Inferior parietal cortex (tissue), 1 donor: ENCODE data around the gene DNMBP.
"Not testable (repeated sequence)": the region's sequence is repeated elsewhere in the genome, so short reads cannot be mapped to it uniquely, and the experiment has no call there.

ENCODE experiments used
- DNase-seq: peaks from one replicate; pipeline ENCODE4 v3.0.0-alpha.2; 2016; ENCODE audit errors: extremely low spot score

Gene DNMBP

DNA sequence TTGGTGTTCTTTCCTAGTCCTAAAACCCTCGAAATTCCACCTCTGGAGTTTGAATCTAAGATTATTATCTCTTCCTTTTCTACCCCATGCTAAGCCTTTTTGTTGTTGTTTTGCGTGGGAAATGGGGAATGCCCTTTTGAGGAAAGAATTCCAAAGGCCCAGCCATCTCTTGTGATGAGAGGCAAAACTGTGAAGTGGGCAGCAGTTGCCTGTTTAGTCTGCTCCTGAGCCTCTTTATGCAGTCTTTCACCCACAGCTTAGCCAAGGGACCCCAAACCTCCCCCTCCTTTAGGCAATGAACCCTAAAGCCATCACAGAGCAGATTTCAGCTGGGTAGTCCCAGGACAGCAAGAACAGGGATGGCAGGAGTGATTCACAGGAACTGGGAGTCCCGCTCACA lies 95.5 kb downstream of the DNMBP start:
- no peak for DNase-seq

- no peak for DNase-seq
Observed at GRCh38 chr10:99913831-99914235, 95.9 kb downstream of the DNMBP start.

- no peak for DNase-seq
Observed at GRCh38 chr10:99912041-99912440, 97.7 kb downstream of the DNMBP start.

GRCh38 chr10:99908512-99908911 lies 101.2 kb downstream of the DNMBP start:
- no peak for DNase-seq

DNA sequence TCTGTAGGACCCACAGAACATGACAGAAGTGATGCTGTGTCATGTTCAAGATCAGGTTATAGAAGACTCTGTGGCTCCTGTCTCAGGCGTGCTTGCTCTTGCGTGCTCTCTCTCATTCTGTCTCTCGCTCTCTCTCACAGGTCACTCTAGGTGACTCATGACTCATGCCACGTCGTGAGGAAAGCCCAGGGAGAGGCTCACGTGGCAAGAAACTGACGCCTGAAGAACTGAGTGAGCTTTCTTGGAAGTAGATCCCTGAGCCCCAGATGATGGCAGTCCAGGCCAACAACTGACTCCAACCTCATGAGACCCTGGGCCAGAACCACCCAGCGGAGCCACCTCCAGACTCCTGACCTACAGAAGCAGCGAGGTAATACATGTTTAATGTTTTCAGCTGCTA lies 103.3 kb downstream of the DNMBP start:
- peak; percentile 21 for DNase-seq

GRCh38 chr10:99905971-99906370 lies 103.8 kb downstream of the DNMBP start:
- no peak for DNase-seq

GRCh38 chr10:99895867-99896266 lies 113.9 kb downstream of the DNMBP start:
- no peak for DNase-seq

DNA sequence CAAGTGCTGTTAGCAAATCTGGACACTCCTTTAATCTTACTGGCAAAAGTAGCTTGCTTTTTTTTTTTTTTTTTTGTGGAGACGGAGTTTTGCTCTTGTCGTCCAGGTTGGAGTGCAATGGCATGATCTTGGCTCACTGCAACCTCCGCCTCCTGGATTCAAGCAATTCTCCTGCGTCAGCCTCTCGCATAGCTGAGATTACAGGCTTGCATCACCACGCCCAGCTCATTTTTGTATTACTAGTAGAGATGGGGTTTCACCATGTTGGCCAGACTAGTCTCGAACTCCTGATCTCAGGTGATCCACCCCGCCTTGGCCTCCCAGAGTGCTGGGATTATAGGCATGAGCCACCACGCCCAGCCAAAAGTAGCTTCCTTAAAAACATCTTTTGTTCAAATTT lies 114.7 kb downstream of the DNMBP start:
- not testable (repeated sequence) for DNase-seq

DNA sequence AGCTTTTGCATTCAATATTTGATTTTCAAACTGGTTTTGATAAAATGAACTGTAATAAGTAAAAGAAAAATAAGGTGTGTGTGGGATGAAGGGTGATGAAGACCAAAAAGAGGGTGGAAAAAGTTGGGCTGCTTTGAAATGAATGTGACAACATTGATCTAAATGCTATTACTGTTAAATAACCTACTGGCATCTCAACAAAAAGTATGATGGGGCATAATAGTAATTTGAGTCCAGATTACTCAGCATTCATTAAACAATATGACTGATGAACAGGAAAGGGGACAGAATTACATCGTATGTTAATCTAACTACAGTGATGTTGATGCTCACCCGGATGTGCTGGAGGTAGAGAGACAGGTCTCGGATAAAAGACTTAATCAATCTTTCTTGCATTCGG lies 115.1 kb downstream of the DNMBP start:
- DNase-seq = no peak

DNA sequence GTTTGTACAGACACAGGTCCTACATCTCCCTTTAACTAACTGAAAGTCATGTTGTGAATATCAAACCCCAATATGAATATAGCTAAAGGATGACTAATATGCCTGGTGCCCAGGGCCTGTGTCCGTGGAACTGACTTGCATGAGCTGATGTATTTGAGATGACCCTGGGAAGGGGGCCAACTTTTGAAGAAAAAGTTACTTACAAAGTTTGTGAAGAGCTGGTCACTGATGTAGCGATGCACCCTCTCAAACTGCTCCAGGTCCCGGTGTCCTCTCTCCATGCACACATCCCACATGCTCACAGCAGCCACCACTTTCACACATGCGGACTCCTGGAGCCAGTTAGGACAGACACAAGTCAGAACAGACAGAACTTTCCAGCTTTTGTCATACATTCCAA lies 121.1 kb downstream of the DNMBP start:
- no peak for DNase-seq

- no peak for DNase-seq
Observed at GRCh38 chr10:99883523-99883922, 126.2 kb downstream of the DNMBP start.

DNA sequence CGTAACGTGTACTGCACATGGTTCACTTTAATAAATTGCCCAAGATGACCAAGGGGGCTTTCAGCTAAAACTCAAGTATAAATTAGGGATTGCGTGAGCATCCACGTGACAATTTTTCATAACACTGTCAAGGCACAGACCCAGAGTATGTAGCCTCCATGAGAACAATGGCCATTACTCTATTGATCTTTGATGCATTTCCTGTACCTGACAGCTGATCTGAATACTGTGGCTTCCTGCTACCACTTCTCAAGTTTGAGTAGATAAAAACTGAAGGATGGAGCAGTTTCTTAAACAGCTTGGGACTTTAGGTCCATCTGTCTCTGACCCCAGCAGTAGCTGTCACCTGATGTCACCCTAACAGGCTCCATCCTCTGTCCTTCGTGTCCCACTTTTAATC lies 128.4 kb downstream of the DNMBP start:
- DNase-seq = no peak

- DNase-seq = peak; percentile 2
Observed at GRCh38 chr10:99880080-99880835, 129.5 kb downstream of the DNMBP start.

GRCh38 chr10:99875473-99875872 lies 134.3 kb downstream of the DNMBP start:
- DNase-seq = no peak

DNA sequence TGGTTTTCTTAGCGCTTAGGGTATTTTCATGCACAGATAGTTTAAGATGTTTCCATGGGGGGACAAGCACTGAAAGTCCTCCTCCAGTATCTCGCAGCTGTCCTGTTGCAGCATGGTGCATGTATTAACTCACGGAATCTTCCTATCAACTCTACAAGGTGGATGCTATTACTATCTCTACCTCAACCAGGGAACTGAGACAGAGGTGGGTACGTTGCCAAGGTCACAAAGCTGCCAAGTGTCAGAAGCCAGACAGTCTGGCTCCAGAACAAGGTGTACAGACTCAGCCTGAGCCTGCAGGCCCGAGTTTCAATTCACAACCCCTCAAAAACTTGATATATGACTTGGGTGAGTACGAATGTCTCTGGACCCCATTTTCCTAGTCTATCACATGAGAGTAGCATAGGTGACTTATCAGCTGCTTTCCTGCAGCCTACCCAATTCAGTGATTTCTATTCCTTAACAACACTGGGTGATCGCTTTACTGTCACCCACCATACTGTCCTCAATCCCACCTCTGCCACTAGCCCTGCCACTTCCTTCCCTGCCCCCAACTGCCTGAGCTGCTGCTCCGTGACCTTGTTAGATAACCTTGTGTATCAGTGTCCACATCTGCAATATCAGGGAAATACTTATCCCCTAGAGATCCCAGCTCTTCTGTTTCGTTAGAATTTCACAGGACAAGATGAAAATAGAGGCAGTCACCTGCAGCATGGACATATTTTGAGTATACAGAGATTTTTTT lies 135.2 kb downstream of the DNMBP start:
- DNase-seq = no peak

DNA sequence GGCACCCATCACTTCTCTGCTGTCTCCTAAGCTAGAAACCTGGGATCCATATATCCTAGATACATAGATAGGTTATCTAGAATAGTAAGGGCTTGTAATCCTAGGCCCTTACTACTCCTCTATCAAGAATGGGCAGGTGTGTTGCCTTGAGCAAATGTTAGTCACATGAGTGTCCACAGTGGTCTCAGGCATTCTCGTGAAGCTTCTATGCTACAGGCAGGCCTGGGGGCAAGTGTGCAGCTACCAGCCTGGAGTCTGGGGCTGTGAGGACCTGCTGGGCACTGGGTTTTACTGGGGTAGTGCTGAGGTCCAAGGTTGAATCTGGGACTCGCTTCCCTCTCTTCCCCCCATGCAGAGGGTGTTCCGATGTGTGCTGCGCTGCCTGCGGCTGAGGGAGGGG lies 135.9 kb downstream of the DNMBP start:
- no peak for DNase-seq

DNA sequence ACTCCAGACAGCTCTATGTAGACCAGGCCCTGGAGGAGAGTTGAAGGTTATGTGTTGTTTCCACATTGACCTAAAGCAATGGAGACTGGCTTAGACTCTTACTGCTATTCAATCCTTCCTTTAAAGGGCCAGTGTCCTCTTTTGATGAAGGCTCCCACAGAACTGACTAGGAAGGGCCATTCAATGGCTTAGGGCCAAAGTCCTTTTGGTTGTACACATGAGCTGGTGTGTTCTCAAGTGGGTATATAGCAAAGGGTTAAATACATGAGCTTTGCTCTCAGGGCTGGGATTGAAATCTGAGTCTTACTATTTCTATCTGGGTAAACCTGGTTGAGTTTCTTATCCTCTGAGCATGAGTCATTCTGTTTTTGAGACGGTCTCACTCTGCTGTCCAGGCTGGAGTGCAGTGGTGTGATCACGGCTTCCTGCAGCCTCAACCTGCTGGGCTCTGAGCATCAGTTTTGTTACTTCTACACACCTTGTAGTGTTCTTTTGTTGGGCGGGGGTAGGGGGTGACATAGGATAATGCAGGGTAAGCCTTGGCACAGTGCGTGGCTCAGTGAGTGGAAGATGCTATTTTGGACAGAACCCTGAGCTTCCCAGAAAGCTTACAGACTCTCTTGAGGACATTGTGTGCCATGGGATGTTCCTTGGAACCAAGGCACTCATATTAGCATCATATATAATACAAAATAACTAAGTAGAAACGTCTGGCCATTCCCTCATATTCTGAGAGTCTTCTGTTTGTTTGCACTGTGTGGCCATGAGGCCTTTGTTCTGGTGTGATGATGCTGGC lies 137.2 kb downstream of the DNMBP start:
- DNase-seq = no peak

DNA sequence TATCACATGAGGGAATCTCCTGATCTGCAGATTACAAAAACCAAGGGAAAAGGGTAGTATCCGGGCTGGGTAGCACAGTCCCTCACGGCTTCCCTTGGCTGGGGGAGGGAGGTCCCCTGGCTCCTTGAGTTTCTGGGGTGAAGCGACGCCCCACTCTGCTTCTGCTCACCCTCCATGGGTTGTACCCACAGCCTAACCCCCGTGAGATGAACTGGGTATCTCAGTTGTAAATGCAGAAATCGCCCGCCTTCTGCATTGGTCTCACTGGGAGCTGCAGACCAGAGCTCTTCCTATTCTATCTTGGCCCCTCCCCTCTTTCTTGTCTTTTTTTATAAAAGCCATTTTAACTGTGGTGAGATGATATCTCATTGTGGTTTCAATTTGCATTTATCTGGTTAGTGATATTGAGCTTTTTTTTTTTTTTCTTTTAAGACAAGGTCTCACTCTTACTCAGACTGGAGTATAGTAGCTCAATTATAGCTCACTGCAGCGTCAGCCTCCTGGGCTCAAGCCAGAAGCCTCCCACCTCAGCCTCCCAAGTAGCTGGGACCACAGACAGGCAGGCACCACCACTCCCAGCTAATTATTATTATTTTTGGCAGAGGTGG lies 139.5 kb downstream of the DNMBP start:
- no peak for DNase-seq

- DNase-seq = no peak
Observed at GRCh38 chr10:99869581-99870122, 140.1 kb downstream of the DNMBP start.

- DNase-seq = not testable (repeated sequence)
Observed at GRCh38 chr10:99867250-99867649, 142.5 kb downstream of the DNMBP start.

GRCh38 chr10:99863535-99864240 lies 146.1 kb downstream of the DNMBP start:
- DNase-seq = not testable (repeated sequence)
